ENCODE data around the gene ELF5.

GRCh38 chr11:34448223-34448994 is 65.2 kb downstream of the ELF5 start:
- TF ChIP-seq EZH2phosphoT487 (IDR thresholded peaks at IDR 0.05; ENCODE audit: insufficient read depth, low read depth), result no peak
- TF ChIP-seq EZH2 (IDR thresholded peaks at IDR 0.05; ENCODE audit: insufficient read depth, poor library complexity, severe bottlenecking), result no peak
